Activated B cell treated with CpG ODN at 0.5 μM for 24 hours (primary cell): ENCODE measurements around the gene BHLHE40. TPM values are rescaled to one million over a fixed set of nuclear protein-coding genes. Genes with fewer than 3 reads are reported as not detected.

Experiments used
- ATAC-seq: fragments of 200-7000 bp; cut with Tn5 transposase; one replicate; pipeline ENCODE4 v1.10.0; 2021; ENCODE audit warnings: low read depth, mild to moderate bottlenecking, moderate library complexity
- CTCF ChIA-PET: fragments of 350-600 bp; sonication (Branson Sonifier 250); formaldehyde crosslinking; loops from one replicate; lab custom pipeline; 2021; ENCODE audit warnings: antibody characterized with exemption; lab: Charles Lee
- POLR2A ChIA-PET: fragments of 350-600 bp; sonication (Branson Sonifier 250); formaldehyde crosslinking; loops from one replicate; lab custom pipeline; 2021; ENCODE audit warnings: antibody characterized with exemption; lab: Charles Lee
- DNase-seq: peaks from one replicate; pipeline ENCODE4 v3.0.0; 2022
- H3K27ac Mint-ChIP-seq: one replicate; pipeline ENCODE4 v1.8.0; 2020; ENCODE audit warnings: mixed read lengths
- H3K27me3 Mint-ChIP-seq: one replicate; pipeline ENCODE4 v1.8.0; 2021; ENCODE audit warnings: mixed read lengths
- H3K36me3 Mint-ChIP-seq: one replicate; pipeline ENCODE4 v1.8.0; 2021; ENCODE audit warnings: low read depth, mixed read lengths
- H3K4me1 Mint-ChIP-seq: one replicate; pipeline ENCODE4 v1.8.0; 2021; ENCODE audit warnings: mixed read lengths
- H3K4me3 Mint-ChIP-seq: one replicate; pipeline ENCODE4 v1.8.0; 2020; ENCODE audit warnings: mild to moderate bottlenecking, mixed read lengths
- H3K9me3 Mint-ChIP-seq: one replicate; pipeline ENCODE4 v1.8.0; 2020; ENCODE audit warnings: mixed read lengths
- intact Hi-C: fragments of 100-400 bp; cut with micrococcal nuclease; formaldehyde crosslinking; loops from one replicate; pipeline ENCODE4 v1.15.1; 2024
- total RNA-seq: library from RNA; stranded (reverse); gene quantifications from 2 replicates; pipeline ENCODE4 v1.2.3, GENCODE V29; 2022
- TF ChIP-seq, protein P1 (sequence below): fragments of 200-600 bp; IDR thresholded peaks from one replicate; pipeline ENCODE4 v1.8.0; 2022; ENCODE audit warnings: antibody characterized with exemption, mild to moderate bottlenecking

The BHLHE40 gene
- 41.5 and 43.9 TPM in 2 replicates for total RNA-seq

DNA sequence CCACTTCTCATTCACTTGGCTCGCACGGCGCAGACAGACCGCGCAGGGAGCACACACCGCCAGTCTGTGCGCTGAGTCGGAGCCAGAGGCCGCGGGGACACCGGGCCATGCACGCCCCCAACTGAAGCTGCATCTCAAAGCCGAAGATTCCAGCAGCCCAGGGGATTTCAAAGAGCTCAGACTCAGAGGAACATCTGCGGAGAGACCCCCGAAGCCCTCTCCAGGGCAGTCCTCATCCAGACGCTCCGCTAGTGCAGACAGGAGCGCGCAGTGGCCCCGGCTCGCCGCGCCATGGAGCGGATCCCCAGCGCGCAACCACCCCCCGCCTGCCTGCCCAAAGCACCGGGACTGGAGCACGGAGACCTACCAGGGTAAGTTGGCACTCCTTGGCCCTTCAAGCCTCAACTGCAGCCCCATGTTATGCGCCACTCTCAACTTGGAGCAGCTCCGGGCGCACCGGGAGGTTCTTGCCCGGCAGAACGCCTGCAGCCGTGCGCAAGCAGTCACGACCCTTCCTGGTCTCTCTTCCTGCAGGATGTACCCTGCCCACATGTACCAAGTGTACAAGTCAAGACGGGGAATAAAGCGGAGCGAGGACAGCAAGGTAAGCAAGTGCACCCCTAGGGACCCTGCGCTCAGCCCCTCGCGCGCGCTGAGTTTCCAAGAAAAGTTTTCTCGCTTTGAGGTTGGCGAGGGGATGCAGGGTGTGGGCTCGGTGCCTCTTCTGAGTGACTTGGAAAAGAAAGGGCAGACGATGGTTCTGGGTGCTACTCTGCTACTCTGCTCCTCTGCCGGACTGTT lies at the start of gene BHLHE40:
BHLHE40 (plus strand) TSS at position 10 of the 801 bp plus-strand sequence; CDS start at position 292, 282 bp downstream.
- CTCF ChIA-PET = interaction anchor here (0.9 to 10.3 kb wide), 15 partner anchors 21 to 268 kb away, joined by 3 to 72 read pairs (median 5); no protein-coding TSS in a partner anchor
- POLR2A ChIA-PET = interaction anchor here (0.7 to 14.2 kb wide), 32 partner anchors 8 to 268 kb away, joined by 3 to 478 read pairs (median 6); partner anchors contain the start of gene EDEM1
- peak; percentile 68 for DNase-seq
- H3K36me3 Mint-ChIP-seq = peaks cover 45% of the 10 kb centered on the region
- no peaks in the 10 kb centered on the region for H3K9me3 Mint-ChIP-seq
- peak within 1 kb of the TSS; percentile 97 for H3K27ac Mint-ChIP-seq
- TF ChIP-seq, protein P1, sequence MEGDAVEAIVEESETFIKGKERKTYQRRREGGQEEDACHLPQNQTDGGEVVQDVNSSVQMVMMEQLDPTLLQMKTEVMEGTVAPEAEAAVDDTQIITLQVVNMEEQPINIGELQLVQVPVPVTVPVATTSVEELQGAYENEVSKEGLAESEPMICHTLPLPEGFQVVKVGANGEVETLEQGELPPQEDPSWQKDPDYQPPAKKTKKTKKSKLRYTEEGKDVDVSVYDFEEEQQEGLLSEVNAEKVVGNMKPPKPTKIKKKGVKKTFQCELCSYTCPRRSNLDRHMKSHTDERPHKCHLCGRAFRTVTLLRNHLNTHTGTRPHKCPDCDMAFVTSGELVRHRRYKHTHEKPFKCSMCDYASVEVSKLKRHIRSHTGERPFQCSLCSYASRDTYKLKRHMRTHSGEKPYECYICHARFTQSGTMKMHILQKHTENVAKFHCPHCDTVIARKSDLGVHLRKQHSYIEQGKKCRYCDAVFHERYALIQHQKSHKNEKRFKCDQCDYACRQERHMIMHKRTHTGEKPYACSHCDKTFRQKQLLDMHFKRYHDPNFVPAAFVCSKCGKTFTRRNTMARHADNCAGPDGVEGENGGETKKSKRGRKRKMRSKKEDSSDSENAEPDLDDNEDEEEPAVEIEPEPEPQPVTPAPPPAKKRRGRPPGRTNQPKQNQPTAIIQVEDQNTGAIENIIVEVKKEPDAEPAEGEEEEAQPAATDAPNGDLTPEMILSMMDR = no peak
- H3K4me3 Mint-ChIP-seq = peak within 1 kb of the TSS; percentile 96
- peak; percentile 9 for ATAC-seq
- intact Hi-C loops = loop anchor here (1.0 to 10.0 kb wide), 12 partner anchors 8 to 915 kb away; partner anchors contain the start of genes ARL8B, ITPR1 and SETMAR
- H3K4me1 Mint-ChIP-seq = peaks cover 66% of the 10 kb centered on the region
- no peaks in the 10 kb centered on the region for H3K27me3 Mint-ChIP-seq

DNA sequence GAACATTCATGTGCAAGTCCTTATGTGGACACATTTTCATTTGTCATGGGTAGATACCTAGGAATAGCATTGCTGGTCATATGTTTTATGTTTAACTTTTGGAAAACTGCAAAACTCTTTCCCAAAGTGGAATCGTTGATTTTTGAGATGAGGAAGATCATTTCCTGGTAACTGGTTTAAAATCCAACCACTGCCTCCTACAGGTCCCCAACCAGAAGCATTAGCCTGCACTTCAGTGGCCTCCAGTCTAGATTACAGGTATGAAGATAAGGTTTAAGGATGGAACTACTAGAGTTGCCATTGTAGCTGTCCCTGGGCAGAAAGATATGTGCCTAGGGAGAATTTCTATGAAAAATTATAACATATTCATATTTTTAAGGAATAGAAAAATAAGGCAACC lies 48.7 kb upstream of the BHLHE40 start:
- ATAC-seq = no peak
- TF ChIP-seq, protein P1 = no peak
- peaks cover 7% of the 10 kb centered on the region for H3K4me1 Mint-ChIP-seq
- ChIA-PET CTCF (no interaction called here), POLR2A (no interaction called here)
- no peaks in the 10 kb centered on the region for H3K27me3 Mint-ChIP-seq
- intact Hi-C loops = loop anchor here (10.0 kb wide), 1 partner anchor 494 kb away; no protein-coding TSS in a partner anchor
- no peak for DNase-seq
- H3K4me3 Mint-ChIP-seq = no peak overlapping the region
- no peaks in the 10 kb centered on the region for H3K36me3 Mint-ChIP-seq
- H3K27ac Mint-ChIP-seq = no peak overlapping the region
- no peaks in the 10 kb centered on the region for H3K9me3 Mint-ChIP-seq

DNA sequence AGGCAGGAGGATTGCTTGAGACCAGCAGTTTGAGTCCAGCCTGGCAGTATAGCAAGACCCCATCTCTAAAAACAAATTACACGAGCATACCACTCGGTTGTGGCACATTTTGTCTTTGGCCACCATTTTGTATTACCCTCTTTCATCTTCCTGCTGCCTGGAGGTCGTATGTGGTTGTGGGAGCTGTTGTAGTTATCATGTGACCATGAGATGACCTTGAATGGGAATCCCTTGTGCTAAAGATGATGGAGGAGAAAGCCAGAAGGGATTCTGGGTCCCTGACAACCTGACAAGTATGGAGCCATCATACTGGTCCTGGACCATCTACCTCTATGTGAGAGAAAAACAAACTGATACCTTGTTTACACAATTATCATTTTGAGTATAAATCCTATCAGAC lies 45.2 kb upstream of the BHLHE40 start:
- Mint-ChIP-seq H3K36me3 (no peaks in the 10 kb centered on the region), H3K27me3 (no peaks in the 10 kb centered on the region), H3K9me3 (no peaks in the 10 kb centered on the region), H3K4me1 (peaks cover 11% of the 10 kb centered on the region), H3K4me3 (no peak overlapping the region), H3K27ac (no peak overlapping the region)
- intact Hi-C loops = loop anchor here (10.0 kb wide), 1 partner anchor 491 kb away; no protein-coding TSS in a partner anchor
- ChIA-PET CTCF (no interaction called here), POLR2A (no interaction called here)
- TF ChIP-seq, protein P1 = no peak
- no peak for DNase-seq
- ATAC-seq = no peak

DNA sequence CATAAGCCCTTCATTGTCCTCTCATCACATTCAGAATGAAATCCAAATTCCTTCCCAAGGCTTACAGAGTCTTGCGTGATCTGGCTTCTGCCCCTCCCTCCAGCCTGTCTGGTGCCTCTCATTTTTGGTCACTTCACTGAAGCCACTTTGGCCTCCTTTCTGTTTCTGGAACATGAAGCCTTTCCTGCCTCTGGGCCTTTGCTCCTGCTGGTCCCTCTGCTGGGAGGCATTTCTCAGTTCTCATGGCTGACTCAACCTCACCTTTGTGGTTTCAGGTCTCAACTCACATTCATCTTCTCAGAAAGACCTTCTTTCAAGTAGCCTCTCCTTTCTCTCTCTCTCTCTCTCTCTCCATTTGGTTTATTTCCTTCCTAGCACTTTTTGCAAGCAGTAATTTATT lies 43.9 kb upstream of the BHLHE40 start:
- ATAC-seq (no peak), DNase-seq (no peak)
- no peak overlapping the region for H3K27ac Mint-ChIP-seq
- intact Hi-C loops = loop anchor here (10.0 kb wide), 1 partner anchor 489 kb away; no protein-coding TSS in a partner anchor
- TF ChIP-seq, protein P1 = no peak
- ChIA-PET CTCF (no interaction called here), POLR2A (no interaction called here)
- no peak overlapping the region for H3K4me3 Mint-ChIP-seq
- H3K36me3 Mint-ChIP-seq = no peaks in the 10 kb centered on the region
- no peaks in the 10 kb centered on the region for H3K9me3 Mint-ChIP-seq
- no peaks in the 10 kb centered on the region for H3K27me3 Mint-ChIP-seq
- peaks cover 14% of the 10 kb centered on the region for H3K4me1 Mint-ChIP-seq

DNA sequence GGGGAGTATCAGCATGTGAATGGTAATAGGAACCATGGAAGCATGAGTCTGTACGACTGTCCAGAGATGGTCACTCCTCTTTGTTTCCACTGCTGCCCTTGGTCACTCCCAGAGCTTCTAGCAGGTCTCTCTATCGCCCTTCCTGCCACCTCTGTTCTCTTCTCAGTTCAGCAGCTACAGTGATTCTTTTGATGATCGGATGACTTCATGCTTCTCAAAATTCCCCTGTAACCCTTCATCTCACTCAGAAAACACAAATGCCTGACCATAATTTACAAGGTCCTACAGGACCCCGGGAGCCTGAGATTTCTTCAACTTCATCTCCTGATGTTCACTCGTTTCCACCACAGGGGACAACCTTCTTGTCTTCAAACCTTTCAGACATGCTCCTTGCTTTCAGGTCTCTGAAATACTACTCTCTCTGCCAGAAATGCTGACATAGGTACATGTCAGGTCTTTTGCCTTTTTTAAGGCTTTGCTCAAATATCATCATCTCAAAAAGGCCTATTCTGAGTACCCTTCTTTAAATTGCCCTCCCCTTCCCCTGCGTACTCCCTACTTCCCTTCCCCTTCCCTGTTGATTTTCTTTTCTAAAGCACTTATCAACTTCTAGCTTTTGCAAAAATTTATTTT lies 42.1 kb upstream of the BHLHE40 start:
- H3K27me3 Mint-ChIP-seq = no peaks in the 10 kb centered on the region
- POLR2A ChIA-PET = no interaction called here
- H3K36me3 Mint-ChIP-seq = no peaks in the 10 kb centered on the region
- intact Hi-C loops = loop anchor here (10.0 kb wide), 1 partner anchor 488 kb away; no protein-coding TSS in a partner anchor
- CTCF ChIA-PET = no interaction called here
- H3K4me1 Mint-ChIP-seq = peaks cover 14% of the 10 kb centered on the region
- H3K27ac Mint-ChIP-seq = no peak overlapping the region
- H3K9me3 Mint-ChIP-seq = no peaks in the 10 kb centered on the region
- ATAC-seq (no peak), DNase-seq (no peak)
- TF ChIP-seq, protein P1 = no peak
- no peak overlapping the region for H3K4me3 Mint-ChIP-seq
